Right kidney (tissue), 1 donor: ENCODE measurements around the gene FABP1.

Experiments used
- DNase-seq: peaks from one replicate; pipeline ENCODE4 v3.0.0-alpha.2; 2016

FABP1 gene

DNA sequence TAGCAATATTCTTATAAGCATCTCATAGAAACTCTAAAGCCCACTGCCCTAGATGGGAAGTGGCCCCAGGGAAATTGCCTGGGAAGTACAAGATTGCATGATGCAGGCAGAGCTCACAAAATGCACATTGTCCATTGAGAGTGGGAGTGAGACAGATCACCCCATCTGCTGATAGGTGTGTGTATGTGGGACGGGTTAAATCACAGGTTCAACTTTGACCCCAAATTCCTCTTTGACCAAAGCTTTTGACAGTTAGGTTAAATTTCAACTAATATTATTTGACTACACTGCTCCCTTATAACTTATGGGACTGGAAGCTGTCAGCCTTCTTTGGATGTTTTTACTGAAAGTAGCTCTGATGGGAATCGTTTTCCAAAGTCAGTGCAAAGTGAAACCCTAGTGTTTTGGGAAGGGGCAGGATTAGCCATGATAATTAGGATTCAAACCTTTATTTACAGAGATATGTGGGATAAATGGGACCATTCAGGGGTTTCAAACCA is 11.4 kb upstream of the FABP1 start:
- no peak for DNase-seq

DNA sequence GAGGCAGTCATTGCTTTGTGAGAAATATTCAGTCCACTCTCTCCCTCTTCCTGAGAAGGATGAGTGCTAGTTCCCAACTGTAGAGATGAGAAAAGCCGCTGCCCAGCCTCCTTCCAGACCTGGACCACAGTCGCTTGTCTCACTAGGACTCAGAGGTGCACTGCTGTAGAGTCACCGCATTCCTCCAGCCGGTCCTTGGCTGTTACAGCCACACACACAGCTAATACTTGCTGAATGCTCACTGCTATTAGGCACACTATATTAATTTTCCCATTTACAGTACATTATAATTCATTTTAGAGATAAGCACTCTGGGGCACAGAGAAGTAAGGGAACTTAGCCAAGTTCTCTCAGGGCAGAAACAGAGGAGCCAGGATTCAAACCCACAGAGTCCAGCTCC is 10.0 kb upstream of the FABP1 start:
- no peak for DNase-seq

DNA sequence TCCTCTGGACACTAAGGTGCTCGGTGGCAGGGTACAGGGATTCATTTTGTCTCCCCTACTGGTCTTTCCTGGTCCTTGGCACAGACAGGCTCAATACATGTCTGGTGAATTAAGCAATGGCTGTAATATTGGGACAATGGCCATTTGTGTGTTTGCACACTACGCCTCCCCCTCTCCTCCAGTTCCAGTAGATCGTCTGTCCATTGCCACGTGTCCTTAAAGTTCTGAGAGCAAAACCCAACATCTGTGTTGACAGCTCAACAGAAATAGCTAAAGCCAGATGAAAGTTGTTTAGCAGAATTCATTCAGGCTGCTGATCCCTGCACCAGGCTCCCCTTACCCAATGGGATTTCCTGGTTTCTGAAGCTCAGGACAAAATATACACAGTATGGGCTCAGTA is 9.0 kb upstream of the FABP1 start:
- DNase-seq, result no peak

DNA sequence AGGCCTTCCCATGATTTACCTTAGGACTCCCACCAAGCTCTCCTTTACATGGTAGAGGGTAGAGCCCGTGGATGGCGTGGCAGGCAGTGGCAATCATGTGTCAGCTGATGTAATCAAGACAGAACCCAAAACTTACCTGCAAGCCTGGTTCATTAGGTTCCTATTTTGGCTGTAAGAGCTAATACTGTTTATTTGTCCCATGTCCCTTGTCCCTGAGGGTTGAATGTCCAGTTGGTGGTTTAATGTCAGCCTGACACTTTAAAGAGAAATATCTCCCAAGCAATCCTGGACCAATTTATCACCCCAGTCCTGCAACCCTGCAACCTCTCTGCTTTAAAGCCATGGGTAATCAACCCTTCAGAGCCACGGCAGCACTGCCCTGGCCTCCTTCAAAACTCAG is 6.0 kb upstream of the FABP1 start:
- no peak for DNase-seq

DNA sequence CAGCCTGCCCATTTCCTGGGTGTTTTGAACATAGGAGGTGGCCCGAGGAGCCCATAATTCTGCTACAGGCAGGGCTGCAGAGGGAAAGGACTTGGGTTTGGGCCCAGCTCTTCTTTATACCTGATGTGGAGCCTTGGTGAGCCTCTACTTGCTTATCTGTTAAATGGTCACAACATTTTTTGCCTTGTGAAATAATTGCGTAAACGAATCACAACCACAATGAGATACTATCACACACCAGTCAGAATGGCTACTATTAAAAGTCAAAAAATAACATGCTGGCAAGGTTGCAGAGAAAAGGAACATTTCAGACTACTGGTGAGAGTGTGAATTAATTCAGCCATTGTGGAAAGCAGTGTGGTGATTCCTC is 4.1 kb upstream of the FABP1 start:
- no peak for DNase-seq

DNA sequence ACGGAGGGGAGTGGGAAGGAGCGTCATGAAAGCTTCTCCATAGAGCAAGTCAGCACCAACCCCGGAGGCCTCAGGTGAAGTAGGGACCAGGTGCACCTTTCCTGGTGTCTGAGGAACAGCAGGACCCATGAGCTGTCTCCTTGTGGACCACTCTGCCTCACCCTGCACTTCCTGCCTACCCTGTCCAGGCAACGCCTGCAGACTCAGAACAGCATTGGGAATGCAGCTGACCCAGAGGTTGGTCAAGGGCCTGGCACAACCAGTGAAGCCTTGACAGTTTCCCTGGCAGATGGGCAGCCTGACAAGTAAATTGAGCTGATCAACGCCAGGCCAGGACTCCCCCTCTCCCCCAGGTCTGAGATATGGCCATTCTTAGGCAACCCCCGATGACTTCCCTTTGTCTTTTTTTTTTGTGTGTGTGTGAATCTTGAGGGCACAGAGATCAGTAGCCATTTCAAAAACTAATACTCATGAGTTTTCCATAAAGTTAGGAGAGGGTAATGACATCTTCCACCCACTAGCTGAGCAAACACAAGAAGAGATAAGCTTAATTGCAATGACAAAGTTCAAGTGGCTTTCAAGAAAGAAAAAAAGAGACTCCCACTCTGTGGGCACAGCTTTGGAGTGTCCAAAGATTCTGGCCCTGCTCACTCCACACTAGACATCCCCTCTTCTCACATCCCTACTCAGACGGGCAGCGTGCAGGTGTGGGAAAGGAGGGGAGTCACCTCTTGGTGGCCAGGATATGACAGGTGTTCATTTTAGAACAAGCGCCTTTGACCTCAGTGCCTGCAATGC is 3.5 kb upstream of the FABP1 start:
- DNase-seq, result no peak

DNA sequence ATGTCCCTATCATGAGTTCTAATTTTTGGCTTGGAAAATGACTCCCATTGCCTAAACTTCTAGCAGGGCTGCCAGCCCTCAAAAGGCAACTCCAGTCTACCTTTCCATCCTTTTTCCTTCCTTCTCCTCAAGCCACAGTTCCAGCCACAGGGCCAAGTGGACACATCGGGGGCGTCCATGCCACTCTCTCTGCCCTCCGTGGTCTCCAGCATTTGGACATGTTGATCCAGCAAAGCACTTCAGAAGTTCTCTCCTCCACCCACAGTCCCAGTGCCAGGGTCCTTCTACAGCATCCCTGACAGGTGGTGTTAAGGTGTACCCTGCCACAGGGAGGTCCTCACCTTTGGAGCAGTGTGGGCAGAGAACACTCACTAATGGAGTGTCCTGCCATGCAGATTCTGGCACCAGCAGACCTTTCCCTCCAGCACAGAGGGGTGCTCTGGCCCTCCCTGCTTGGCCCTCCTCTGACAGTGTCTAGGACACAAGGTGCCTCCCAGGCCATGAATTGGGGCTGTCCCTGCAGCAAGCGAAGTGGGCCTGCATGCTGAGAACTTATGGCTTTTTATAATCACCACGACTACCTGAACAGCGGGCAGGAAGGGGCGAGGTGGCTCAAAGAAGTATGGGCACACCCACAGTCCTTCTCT is 1.6 kb upstream of the FABP1 start:
- no peak for DNase-seq

DNA sequence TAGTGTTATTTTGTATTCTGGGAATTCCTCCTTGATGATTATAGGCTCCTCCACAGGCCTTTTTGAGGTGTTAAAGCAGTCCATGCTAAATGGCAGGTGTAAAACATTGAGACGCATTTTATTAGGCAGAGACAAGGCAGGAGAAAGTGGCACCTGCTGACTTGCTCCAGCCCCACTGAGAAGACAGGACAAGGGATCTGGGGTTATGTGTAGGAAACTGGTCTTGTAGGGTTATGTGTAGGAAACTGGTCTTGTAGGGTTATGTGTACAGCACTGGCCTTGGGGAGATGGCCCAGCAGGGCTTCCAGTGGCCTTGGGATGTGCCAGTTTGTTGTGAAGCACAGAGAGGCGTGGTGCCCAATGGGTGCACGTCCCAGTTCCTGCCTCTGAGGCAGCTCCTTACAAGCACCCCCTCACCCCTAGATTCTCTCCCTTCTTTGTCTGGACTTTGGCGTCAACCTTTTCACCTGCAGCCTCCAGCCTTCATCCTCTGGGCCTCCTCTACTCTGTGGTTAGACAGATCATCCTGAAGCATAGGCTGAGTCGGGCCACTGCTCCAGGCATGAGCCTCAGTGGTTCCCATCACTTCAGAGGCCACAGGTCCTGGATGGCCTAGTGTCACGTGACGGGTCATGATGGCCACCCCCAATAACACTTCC is 921 bp upstream of the FABP1 start:
- DNase-seq, result no peak

DNA sequence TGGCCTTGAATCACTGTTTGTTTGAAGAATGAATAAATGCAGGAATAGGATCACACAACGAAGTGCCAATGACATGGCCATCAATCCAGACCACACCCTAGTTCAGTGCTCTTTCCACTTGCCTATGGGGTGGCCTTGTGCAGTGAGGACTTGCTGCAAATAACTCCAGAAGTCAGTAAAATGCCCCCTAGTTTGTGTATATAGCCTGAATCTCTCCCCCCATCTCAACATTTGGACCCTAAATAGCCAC is 299 bp downstream of the FABP1 start:
- no peak for DNase-seq

DNA sequence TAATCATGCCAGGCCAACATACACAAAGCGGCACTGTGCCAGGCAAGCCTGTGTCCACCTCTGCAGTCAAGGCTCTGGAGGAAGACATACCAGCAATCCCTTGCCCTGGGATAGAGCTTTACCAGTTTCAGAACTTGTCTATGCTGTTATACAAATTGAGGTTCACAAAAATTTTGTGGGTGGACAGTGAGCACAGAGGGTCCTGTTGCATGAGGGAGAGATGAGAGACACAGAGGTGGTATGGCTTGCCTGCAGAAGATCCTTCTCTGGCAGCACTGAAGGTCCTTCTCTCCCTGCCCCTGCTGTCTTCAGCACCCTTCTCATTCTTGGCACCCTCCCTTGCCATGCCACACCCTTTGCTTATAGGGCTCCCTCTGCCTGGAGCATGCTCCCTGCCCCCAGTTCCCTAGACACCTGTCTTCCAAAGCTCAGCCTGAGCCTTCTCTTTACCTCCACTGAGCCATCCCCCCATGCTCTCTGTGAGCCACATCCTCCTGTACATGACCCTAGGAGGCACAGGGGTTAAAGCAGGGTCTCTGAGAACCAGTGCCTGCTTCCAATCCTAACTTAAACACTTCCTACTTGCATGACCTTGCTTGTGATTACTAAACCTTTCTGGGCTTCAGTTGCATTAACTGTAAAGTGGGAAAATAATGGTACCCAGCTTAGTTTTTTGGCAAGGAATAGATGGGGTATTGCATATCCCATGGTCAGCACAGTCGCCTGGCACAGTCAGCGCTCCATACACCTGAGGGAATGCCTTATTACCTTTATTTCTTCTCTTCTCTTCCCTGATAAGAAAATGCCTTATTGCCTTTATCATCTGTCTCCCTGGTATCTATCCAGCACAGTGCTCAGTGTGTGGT is 857 bp downstream of the FABP1 start:
- DNase-seq, result no peak

DNA sequence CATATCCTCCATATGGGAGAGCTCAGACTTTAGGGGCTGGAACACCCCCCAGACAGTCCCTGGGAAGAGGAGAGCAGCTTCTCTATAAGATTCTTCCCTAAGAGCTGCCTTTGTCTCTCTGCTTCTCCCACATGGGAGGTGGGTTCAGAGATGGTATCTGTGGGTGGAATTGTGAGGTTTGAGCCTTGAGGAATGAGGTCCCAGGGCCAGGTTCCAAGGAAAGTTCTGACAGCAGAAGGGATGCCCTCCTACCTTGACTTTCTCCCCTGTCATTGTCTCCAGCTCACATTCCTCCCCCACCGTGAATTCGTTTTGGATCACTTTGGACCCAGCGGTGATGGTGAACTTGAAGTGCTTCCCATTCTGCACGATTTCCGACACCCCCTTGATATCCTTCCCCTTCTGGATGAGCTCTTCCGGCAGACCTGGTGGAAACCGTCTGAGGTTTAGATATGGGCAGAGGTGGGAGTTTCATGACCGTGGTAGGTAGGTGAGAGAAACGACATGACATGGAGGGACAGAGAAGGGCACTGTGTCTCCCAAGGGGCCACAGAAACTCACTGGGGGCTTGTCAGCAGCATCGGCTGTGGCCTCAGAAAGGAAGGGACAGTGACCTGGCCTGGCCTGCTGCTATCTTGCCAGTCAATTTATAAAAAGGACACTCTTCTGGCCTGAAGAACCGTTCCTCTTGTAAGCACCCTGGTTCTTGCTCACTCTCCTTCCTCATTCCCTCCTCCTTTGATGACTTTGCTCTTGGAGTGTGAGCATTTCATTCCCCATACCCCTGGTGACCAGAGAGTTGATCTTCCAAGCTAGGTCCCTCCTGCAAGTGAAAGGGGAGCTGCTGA is 1.7 kb downstream of the FABP1 start:
- no peak for DNase-seq

DNA sequence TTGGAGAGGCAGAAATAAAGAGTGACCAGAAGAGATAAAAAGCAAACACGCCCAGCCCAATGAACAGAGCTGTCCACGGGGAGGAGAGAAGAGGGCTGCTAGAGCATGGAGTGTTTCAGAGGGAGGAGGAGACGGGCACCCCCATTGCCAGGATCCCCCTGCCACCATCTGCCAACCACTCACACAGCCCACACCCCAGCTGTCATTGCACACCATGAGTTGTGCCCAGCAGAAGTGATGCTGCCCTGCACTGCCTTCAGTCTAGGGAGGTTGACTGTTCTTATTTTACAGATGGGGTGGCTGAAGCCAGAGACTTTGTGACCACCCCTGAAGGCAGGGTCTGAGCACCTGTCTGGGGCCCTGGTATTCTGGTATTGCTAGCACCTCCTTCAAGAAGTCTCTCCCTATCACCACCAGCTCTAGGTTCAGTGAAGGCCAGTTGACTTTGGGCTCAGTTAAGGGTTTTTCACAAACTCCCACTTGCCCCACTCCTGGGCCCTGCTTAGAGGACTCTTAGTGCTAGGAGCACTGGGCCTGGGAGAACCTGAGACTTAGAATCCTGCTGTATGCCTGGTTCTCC is 2.4 kb downstream of the FABP1 start:
- no peak for DNase-seq

DNA sequence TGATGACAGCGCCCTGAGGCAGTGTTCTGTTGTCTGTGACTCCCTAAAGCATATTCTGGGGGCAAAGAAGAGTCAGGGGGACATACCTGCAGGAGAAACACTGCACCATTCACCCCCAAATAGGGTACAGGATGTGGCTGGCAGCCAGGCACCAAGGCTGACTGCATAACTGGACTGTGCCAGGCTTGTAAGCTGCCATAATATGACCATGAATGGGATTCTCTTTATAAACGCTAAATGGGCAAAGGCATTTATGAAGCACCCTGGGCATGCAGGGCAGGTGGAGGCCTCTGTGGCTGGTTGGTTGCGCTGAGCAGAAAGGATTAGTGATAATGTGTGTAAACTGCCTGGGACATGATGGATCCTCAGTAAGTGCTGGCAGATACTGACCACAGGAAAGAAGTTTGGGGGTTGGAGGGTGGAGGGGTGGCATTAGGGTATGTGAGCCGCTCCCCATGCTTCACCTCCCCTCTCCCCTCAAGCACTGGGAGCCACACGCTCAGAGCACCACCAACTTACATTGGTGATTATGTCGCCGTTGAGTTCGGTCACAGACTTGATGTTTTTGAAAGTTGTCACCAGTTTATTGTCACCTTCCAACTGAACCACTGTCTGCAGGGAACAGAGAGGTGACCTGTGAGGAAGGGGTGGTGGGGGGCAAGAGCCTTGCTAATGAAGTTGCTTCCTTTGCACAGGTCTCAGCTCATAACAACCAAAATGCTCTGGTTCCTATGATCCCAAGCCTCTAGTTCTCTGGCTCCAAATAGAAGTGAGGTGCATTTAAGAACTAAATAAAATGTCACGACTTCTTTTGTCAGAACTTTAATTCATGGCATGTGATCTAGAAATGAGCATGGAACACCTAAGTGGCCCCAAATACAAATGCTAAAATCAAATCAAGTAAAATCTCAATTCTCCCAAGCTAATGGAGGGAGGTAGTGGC is 3.6 kb downstream of the FABP1 start:
- DNase-seq, result no peak

DNA sequence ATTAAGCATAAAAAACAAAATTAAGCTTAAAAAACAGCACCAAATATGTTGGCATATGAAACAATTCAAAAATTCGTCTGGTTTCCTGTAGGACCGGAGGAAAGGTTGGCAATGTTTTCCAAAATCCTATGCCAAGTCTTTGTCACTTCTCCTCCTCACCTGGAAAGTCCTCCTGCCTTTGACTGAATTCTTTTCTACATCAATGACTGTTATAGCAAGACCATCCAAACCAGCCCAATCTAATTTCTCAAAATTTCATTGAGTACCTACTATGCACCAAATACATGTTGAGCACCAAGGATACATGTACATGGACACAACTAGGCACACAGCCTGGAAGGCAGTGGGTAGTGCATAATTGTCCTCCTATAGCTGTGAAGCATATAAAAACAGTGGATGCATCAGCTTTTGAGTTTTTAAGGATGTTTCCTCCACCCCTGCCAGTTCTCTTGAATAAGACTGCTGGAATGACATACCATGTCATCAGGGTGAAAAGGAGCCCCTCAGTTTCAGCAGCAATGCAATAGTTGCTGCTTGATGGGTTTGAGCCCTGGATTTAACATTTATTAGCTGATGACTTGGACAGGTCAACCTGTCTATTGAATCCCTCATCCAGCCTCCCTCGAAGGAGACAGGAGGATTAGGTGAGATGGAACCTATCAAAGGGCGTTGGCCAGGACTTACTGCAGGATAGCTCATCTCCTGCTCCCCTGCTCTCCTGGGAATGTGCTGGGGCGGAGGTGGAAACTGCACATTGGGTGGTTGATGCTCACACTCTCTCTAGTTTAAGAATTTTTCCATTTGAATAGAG is 4.5 kb downstream of the FABP1 start:
- no peak for DNase-seq

DNA sequence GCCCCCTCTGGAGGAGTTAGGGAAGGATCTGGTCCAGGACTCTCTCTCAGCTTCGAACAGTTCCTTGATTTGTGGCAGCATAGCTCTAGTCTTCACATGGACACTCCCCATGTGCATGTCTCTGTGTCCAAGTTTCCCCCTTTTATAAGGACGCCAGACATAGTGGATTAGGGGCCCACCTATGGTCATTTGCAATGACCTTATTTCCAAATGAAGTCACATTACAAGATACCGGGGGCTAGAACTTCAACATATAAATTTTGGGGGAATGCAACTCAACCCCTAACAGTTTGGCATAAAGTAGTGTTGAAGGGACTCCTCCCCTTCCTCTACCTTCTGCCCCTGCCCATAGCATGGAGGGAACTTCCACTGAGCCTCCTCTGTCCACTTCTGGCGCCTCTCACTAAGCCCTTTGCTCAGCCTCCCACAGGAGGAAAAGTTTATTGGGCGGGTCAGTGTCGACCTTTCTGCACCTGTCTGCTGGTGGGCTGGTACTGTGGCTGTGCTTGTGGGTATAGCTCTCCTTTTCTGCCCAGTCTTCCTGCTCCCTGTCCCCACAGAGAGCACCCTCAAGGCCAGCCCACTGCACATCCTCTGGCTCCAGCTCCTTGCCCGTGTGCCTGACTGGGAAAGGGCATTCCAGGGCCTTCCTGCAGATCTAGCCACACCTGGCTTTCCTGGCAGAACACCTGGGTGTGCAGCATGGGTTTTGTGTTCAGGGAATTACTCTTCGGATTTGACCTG is 5.5 kb downstream of the FABP1 start:
- DNase-seq, result no peak

DNA sequence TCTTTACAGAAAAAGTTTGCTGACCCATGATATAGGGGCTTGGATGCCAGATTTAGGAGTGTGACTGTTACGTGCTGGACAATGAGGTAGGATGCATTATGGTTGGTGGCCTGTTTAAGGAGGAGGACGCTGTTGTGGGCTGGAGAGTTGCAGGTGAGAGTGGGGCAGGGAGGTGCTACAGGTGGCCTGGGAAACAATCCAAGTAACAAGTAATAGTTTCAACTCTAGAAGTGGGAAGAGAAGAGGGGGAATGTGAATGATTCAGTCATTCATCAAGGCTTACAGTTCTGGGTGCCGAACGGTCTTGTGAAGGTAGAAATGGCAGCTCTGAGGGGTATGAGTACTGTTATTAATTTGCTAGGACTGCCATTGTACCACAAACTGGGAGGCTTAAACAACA is 6.2 kb downstream of the FABP1 start:
- DNase-seq, result no peak

DNA sequence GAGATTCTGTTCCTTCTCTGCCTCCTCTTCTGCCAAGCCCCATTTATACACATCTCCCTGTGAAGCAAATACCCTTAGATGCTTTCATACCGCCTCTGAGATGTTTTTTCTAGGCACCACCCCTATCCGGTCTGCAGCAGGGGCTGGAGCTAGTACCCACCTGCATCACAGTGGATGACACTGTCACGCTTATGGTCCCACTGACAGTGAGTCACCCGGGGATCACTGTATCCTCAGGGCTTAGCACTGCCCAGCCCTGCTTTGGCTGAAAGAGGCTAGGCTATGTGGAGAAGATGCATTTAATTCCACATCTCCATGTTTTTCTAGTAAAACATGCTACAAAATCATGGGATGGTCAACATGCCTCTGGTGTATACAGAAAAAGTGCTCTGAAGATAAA is 9.9 kb downstream of the FABP1 start:
- DNase-seq, result no peak

DNA sequence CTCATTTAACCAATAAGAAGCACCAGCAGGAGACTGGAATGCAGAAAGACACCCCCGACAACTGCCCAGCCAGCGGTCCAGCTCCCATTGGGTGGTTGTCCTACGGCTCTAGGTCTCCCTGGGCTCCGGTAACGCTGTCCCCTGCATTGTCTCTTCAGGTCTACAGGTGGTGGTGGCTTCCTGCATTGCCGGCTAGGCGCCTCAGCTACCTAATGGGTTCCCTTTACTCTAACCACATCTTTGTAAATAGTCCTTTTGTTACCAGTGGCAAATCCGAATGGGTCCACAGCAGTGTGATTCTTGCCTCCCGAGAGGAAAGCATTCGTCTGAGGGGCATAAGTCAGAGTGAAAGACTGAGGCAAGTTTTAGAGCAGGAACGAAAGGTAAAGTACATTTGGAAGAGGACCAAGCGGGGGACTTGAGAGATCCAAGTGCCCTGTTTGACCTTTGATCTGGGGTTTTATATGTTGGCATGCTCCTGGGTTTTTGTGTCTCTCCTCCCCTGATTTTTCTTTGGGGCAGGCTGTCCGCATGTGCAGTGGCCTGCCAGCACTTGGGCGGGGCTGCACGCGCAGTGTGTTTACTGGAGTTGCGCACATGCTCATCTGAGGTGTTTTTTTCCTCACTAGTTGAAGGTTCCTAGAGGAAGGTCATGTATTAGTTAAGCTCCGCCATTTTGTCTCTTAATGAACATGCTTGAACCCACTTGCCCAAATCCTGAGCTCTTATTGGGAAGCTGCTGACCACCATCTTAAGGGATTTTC is 11.0 kb downstream of the FABP1 start:
- DNase-seq, result no peak
